Transverse colon (tissue), 4 donors: ENCODE data around the gene KIAA2012. TPM values are rescaled to one million over a fixed set of nuclear protein-coding genes. Genes with fewer than 3 reads are reported as not detected.
"Not testable (repeated sequence)": the region's sequence is repeated elsewhere in the genome, so short reads cannot be mapped to it uniquely, and the experiment has no call there.

Experiments used
- DNase-seq: peaks from one replicate; pipeline ENCODE4 v3.0.0-alpha.2; 2019
- H3K27ac ChIP-seq, 4 donors: fragments of 200-600 bp; sonication (generic); 2 replicates each; pipeline ENCODE4 v1.5.1; 2016 to 2018; ENCODE audit warnings: inconsistent platforms in 4 of 4
- H3K27me3 ChIP-seq: fragments of 200-600 bp; sonication (generic); 2 replicates; pipeline ENCODE4 v1.5.1; 2017; ENCODE audit warnings: inconsistent platforms
- H3K36me3 ChIP-seq, 4 donors: fragments of 200-600 bp; sonication (generic); 2 replicates each; pipeline ENCODE4 v1.5.1; 2017 to 2019; ENCODE audit warnings: inconsistent platforms in 4 of 4
- H3K4me1 ChIP-seq, 4 donors: fragments of 200-600 bp; sonication (generic); 2 replicates each; pipeline ENCODE4 v1.5.1; 2017 to 2020; ENCODE audit warnings: inconsistent platforms in 4 of 4
- H3K4me3 ChIP-seq, 4 donors: fragments of 200-600 bp; sonication (generic); 1 replicate in 1 of 4; 2 replicates in 3 of 4; pipeline versions ENCODE4 v1.5.1 to v1.6.1; 2017 to 2019; ENCODE audit warnings: inconsistent platforms in 4 of 4
- H3K9me3 ChIP-seq, 2 donors: fragments of 200-600 bp; sonication (generic); 2 replicates each; pipeline ENCODE4 v1.5.1; 2017 to 2019; ENCODE audit warnings: inconsistent platforms in 2 of 2
- CTCF ChIP-seq, 5 experiments: fragments of 200-600 bp in 3 of 5; fragments of 450-650 bp in 2 of 5; sonication (generic) in 3 of 5; IDR thresholded peaks; 1 replicate in 2 of 5; 2 replicates in 3 of 5; pipeline ENCODE4 v1.5.1; 2016 to 2017; ENCODE audit warnings: antibody characterized with exemption in 5 of 5, inconsistent platforms in 3 of 5, mild to moderate bottlenecking in 2 of 5, moderate library complexity in 1 of 5
- EP300 ChIP-seq: sonication (generic); formaldehyde crosslinking; IDR thresholded peaks from one replicate; pipeline ENCODE4 v1.6.1; 2017; ENCODE audit warnings: antibody characterized with exemption, low read depth
- POLR2A ChIP-seq: fragments of 450-650 bp; IDR thresholded peaks from one replicate; pipeline ENCODE4 v1.6.1; 2016; ENCODE audit warnings: antibody characterized with exemption, mild to moderate bottlenecking, moderate library complexity
- POLR2AphosphoS5 ChIP-seq, 3 donors: sonication (generic); formaldehyde crosslinking; IDR thresholded peaks; one replicate each; pipeline ENCODE4 v1.6.1; 2016; ENCODE audit warnings: antibody characterized with exemption in 3 of 3
- WGBS, 2 donors: methylation state at CpG; one replicate each; pipeline ENCODE4 v1.1.5; 2018; ENCODE audit warnings: low coverage in 1 of 2; 5-methylcytosine and 5-hydroxymethylcytosine counted together
- in situ Hi-C, 4 donors: fragments of 200-750 bp; cut with MboI; loops; one replicate each; pipeline versions ENCODE4 v1.15.0 to v1.15.1; 2017; ENCODE audit warnings: low sequenced_read_pairs in 3 of 4, low pct_ligation_motif_present in 1 of 4, low pct_unique_long_range_greater_than_20kb in 1 of 4
- intact Hi-C: fragments of 100-400 bp; cut with DNase I; formaldehyde crosslinking; loops from one replicate; pipeline ENCODE4 v1.15.1; 2023; ENCODE audit warnings: low total_unique reads
- small RNA-seq, 4 donors: library from RNA; depleted of rRNA; stranded (forward); fragments of <200 nt; gene quantifications; one replicate each; pipeline ENCODE3, GENCODE V24; 2016
- total RNA-seq, 4 donors: library from RNA; depleted of rRNA; stranded (reverse); fragments of >200 nt; gene quantifications; one replicate each; pipeline ENCODE4 v1.1.0, GENCODE V29; 2016

KIAA2012 gene
- total RNA-seq, 4 donors from 2014 or later = not detected

- peak within 1 kb of the TSS; percentile 86 to 95 (median 92) for H3K27ac ChIP-seq
- H3K4me3 ChIP-seq = peak within 1 kb of the TSS; percentile 81 to 99 (median 92)
- WGBS, 2 donors = 4 to 8% methylated on average over 20 to 47 of the region's 54 CpGs
- H3K36me3 ChIP-seq = no peaks in the 10 kb centered on the region
- peak; percentile 92 for DNase-seq
- peaks cover 10 to 22% (median 16%) of the 10 kb centered on the region in 4 donors for H3K4me1 ChIP-seq
- no peaks in the 10 kb centered on the region for H3K9me3 ChIP-seq
- no peaks in the 10 kb centered on the region for H3K27me3 ChIP-seq
- in situ Hi-C loops = no loop called here
- intact Hi-C loops = no loop called here
- TF ChIP-seq POLR2A = peak; percentile 61
- TF ChIP-seq EP300 = no peak
- TF ChIP-seq POLR2AphosphoS5 (IDR thresholded peaks at IDR 0.05) = peak; percentile 80 to 85 (median 82)
These were observed 165.5 kb downstream of the KIAA2012 start, which contains the start of gene SUMO1 for GRCh38 chr2:202238234-202239197. Gene SUMO1, minus strand, starts transcription at chr2:202238597. Its CDS starts 146 bp downstream, at chr2:202238451.

DNA sequence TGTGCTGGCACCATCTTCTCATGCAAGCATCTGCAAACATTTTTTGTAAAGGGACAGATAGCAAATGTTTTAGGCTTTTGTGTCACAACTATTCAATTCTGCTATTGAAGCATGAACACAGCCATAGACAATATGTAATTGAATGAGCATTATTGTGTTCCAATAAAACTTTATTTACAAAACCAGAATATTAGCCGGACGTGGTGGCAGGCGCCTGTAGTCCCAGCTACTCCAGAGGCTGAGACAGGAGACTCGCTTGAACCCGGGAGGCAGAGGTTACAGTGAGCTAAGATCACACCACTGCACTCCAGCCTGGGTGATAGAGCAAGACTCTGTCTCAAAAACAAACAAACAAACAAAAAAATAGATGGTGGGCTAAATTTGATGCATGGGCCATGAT lies 174.7 kb downstream of the KIAA2012 start:
- intact Hi-C loops, H3K27me3 ChIP-seq, H3K4me1 ChIP-seq, in situ Hi-C loops, H3K9me3 ChIP-seq, H3K36me3 ChIP-seq, H3K4me3 ChIP-seq, DNase-seq, H3K27ac ChIP-seq: not testable (repeated sequence)
- 95 to 100% methylated on average over 3 to 5 of the region's 5 CpGs for WGBS, 2 donors

DNA sequence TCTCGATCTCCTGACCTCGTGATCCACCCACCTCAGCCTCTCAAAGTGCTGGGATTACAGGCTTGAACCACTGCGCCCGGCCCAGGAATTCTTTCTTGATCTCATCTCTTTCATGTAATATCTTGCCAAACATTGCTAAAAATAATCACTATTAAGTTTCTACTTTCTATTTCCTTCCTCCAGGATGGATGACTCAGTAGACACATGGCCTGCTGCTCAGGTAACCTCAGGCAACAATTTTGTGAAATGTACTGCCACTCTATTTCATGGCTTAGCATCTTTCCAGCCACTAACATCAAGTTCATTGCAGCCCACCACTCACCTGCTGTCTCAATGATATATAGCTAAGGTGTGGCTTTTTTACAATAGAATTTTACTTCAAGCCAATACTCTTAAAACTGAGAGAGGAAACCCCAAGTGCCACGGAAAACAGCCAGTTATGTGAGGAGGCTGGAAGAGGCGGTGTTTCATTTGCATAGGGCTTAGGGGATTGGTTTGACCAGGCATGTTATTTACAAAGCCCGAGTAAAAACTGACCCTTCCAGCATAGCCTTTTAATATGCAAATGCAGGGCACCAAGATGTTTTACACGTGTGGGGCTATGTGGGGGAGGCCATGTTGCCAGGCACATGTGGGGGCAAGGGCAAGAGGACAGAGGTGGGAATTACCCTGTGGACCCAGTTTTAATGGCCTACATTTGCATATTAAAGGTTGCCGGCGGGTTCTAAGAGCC lies 176.6 kb downstream of the KIAA2012 start:
- in situ Hi-C loops = no loop called here
- Histone ChIP-seq H3K27ac (no peak overlapping the region), H3K4me3 (no peak overlapping the region), H3K9me3 (no peaks in the 10 kb centered on the region), H3K27me3 (no peaks in the 10 kb centered on the region), H3K36me3 (no peaks in the 10 kb centered on the region), H3K4me1 (no peaks in the 10 kb centered on the region)
- DNase-seq = no peak
- intact Hi-C loops = loop anchor here (1.0 kb wide), 1 partner anchor 19 kb away; no protein-coding TSS in a partner anchor
- WGBS, 2 donors = 71% methylated on average over 8 to 10 of the region's 10 CpGs
- TF ChIP-seq POLR2AphosphoS5 (IDR thresholded peaks at IDR 0.05) = no peak
- TF ChIP-seq CTCF (IDR thresholded peaks at IDR 0.05) = no peak
- no peak for TF ChIP-seq EP300
- TF ChIP-seq POLR2A = no peak

DNA sequence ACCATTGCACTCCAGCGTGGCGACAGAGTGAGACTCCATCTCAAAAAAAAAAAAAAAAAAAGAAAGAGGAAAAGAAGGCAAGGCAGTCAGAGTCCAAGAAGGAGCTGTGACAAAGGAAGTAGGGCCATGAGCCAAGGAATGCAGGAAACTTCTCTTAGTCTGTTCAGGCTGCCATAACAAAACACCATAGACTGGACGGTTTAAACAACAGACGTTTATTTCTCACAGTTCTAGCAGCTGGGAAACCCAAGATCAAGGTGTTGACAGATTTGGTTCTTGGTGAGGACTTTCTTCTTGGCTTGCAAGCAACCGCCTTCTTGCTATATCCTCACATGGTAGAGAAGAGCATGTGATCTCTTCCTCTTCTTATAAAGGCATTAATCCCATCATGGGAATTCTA lies 178.4 kb downstream of the KIAA2012 start:
- Histone ChIP-seq H3K36me3 (no peaks in the 10 kb centered on the region), H3K4me1 (no peaks in the 10 kb centered on the region), H3K27me3 (no peaks in the 10 kb centered on the region), H3K9me3 (no peaks in the 10 kb centered on the region), H3K27ac (no peak overlapping the region), H3K4me3 (no peak overlapping the region)
- no peak for TF ChIP-seq POLR2A
- in situ Hi-C loops = no loop called here
- DNase-seq = no peak
- intact Hi-C loops = no loop called here
- WGBS, 2 donors = 75 to 80% methylated on average over 3 to 5 of the region's 5 CpGs

Small RNA genes within 50 kb of the gene (small RNA-seq; reads per million reads assigned to genes)
- gene AC079354.2 = 0 reads per million in 4 donors

Other genes with a start within 250 kb of the KIAA2012 start
- 10 to 100 TPM in 3 of 4 donors, 1 to 10 TPM in 1; 6.2 to 14.6 (median 13.3) TPM for gene FZD7, start 39.4 kb upstream of the KIAA2012 start, total RNA-seq
- 10 to 100 TPM; 15.3 to 69.1 (median 54.3) TPM for gene SUMO1, start 165.3 kb downstream of the KIAA2012 start, total RNA-seq
- gene NOP58, start 192.5 kb downstream of the KIAA2012 start, total RNA-seq = 10 to 100 TPM in 3 of 4 donors, 1 to 10 TPM in 1; 9.4 to 54.9 (median 26.3) TPM